Measurements from ENCODE around the gene USP47. TPM values are rescaled to one million over a fixed set of nuclear protein-coding genes. Genes with fewer than 3 reads are reported as not detected.

USP47 gene
- total and polyA plus RNA-seq, 9 of the 15 experiments (the other 6 are each of a cell fraction or from before 2014, with no cell fraction given): 13.1 to 63.6 (median 34.7) TPM

GRCh38 chr11:11798586-11799438 is 43.0 kb upstream of the USP47 start (continued):
- TF ChIP-seq RB1 (IDR thresholded peaks at IDR 0.05; ENCODE audit: low read depth) (peak; percentile 37; the same call in 1 of the 2 replicates), ARID2 (IDR thresholded peaks at IDR 0.05) (peak; percentile 79), TCF7 (IDR thresholded peaks at IDR 0.05; ENCODE audit: borderline replicate concordance) (no peak), ZNF583 (CRISPR knock-in tag; IDR thresholded peaks at IDR 0.05) (peak; percentile 26; the same call in 1 of the 2 replicates)

GRCh38 chr11:11805228-11805627 is 36.5 kb upstream of the USP47 start:
- WGBS (ENCODE audit: insufficient coverage, low coverage, missing lambda C conversion rate): 83% methylated on average over 1 of the region's 1 CpG
- Histone ChIP-seq H3K27me3 (ENCODE audit: control insufficient read depth in 2 of 2, insufficient read depth in 2 of 2, low read length in 2 of 2) (no peaks in the 10 kb centered on the region; a peak in 1 of 5 replicates), H3K9ac (ENCODE audit: insufficient read depth in 1 of 2, low read depth in 2 of 2, low read length in 2 of 2) (no peak overlapping the region), H2AFZ (ENCODE audit: low read depth, low read length) (no peak overlapping the region), H3K4me3 (no peak overlapping the region), H3K9me3 (replicated peaks; ENCODE audit: control insufficient read depth, insufficient read depth, low read depth, low read length) (no peaks in the 10 kb centered on the region), H3K36me3 (ENCODE audit: control insufficient read depth, insufficient read depth, low read length) (no peaks in the 10 kb centered on the region), H3K79me2 (ENCODE audit: control insufficient read depth, insufficient read depth, low read length) (no peaks in the 10 kb centered on the region), H4K20me1 (replicated peaks; ENCODE audit: control insufficient read depth, insufficient read depth, low read length) (no peaks in the 10 kb centered on the region), H3K4me2 (ENCODE audit: insufficient read depth, low read length) (no peak overlapping the region), H3K4me1 (replicated peaks in 1 of 2; ENCODE audit: control insufficient read depth in 2 of 2, insufficient read depth in 2 of 2, low read length in 2 of 2) (no peaks in the 10 kb centered on the region; a peak in 1 of 5 replicates), H3K9me1 (ENCODE audit: control insufficient read depth, insufficient read depth, low read length) (no peaks in the 10 kb centered on the region), H3K27ac (ENCODE audit: extremely low read depth, low read depth, low read length) (no peak overlapping the region)
- TF ChIP-seq HDAC1 (IDR thresholded peaks at IDR 0.05): no peak
- no peak for TF ChIP-seq CEBPB (tag; IDR thresholded peaks at IDR 0.05)
- TF ChIP-seq ZNF512 (tag; IDR thresholded peaks at IDR 0.05): peak; percentile 30; the same call in 1 of the 2 replicates
- TF ChIP-seq AFF1 (IDR thresholded peaks at IDR 0.05; ENCODE audit: low read depth in 1 of 2, partially characterized antibody in 2 of 2): peak in 1 of 2 experiments; percentile 97
- TF ChIP-seq MCM2 (IDR thresholded peaks at IDR 0.05; ENCODE audit: low read depth): no peak
- in situ Hi-C loops (cut with MboI): no loop called here
- ChIA-PET CTCF (ENCODE audit: low intra/inter-chr PET ratio) (no interaction called here), POLR2A (no interaction called here)
- no TSS peak for BruUV-seq (replicated peaks)
- DNase-seq (ENCODE audit: extremely low read depth in 1 of 4, low spot score in 3 of 4): no peak
- intact Hi-C loops (cut with micrococcal nuclease): no loop called here
- FAIRE-seq: no peak
- no peak for ATAC-seq
